Measurements from ENCODE around the gene GNPDA1.
"Not testable (repeated sequence)": the region's sequence is repeated elsewhere in the genome, so short reads cannot be mapped to it uniquely, and the experiment has no call there.

GNPDA1 gene

DNA sequence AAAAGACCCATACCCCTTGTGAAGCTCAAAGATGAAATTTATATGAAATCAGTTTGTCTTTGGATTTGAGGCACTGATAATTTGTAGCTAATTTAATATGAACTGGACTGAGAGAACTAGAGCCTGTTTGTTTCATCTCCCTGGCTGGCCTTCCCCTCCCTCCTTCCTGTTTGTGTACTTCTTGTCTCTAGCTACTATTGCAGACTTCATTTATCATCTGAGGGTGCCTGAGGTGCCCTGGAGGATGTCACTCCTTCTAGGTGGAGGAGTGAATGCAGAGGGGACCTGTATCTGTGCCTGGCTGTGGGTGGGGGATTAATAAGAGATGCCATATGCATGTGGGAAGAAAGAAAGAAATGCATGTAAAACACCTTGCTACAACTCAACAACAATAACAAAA is 22.2 kb upstream of the GNPDA1 start:
- peak overlapping the region; percentile 24 for H3K27ac Mint-ChIP-seq
- H3K4me3 Mint-ChIP-seq = no peak overlapping the region
- no peaks in the 10 kb centered on the region for H3K36me3 Mint-ChIP-seq (ENCODE audit: low read depth)
- no peak for ATAC-seq
- peaks cover 11% of the 10 kb centered on the region for H3K4me1 Mint-ChIP-seq
- no peak for DNase-seq
- no peaks in the 10 kb centered on the region for H3K27me3 Mint-ChIP-seq
- no peaks in the 10 kb centered on the region for H3K9me3 Mint-ChIP-seq

DNA sequence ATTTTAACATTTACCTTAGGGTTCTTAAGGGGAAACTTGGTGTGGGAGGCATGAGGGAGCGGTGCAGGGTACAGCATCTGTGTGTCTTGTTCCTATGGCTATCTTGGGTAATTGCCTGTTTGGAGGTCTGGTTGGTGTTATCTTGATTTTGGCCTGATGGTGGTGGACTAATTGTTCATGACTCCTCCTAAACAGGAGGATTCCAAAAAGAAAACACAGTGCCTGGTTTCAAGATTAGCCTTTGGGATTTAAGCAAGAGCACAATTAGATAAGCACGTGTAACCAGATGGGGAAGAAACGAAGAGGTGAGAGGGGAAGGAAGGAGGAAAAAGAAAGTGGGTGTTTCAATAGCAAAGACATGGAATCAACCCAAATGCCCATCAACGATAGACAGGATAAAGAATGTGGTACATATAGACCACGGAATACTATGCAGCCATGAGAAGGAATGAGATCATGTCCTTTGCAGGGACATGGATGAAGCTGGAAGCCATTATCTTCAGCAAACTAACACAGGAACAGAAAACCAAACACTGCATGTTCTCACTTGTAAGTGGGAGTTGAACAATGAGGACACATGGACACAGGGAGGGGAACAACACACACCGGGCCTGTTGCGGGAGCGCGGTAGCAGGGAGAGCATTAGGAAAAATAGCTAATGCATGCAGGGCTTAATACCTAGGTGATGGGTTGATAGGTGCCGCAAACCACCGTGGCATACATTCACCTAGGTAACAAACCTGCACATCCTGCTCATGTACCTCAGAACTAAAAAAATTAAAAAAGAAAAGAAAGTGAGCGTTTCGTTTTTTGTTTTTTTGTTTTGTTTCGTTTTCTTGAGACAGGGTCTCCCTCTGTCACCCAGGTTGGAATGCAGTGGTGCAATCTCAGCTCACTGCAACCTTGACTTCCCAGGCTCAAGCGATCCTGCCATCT is 21.1 kb upstream of the GNPDA1 start:
- not testable (repeated sequence) for ATAC-seq; H3K36me3 Mint-ChIP-seq (ENCODE audit: low read depth); DNase-seq; H3K27me3 Mint-ChIP-seq; H3K9me3 Mint-ChIP-seq; H3K4me3 Mint-ChIP-seq; H3K27ac Mint-ChIP-seq
- peaks cover 11% of the 10 kb centered on the region for H3K4me1 Mint-ChIP-seq

DNA sequence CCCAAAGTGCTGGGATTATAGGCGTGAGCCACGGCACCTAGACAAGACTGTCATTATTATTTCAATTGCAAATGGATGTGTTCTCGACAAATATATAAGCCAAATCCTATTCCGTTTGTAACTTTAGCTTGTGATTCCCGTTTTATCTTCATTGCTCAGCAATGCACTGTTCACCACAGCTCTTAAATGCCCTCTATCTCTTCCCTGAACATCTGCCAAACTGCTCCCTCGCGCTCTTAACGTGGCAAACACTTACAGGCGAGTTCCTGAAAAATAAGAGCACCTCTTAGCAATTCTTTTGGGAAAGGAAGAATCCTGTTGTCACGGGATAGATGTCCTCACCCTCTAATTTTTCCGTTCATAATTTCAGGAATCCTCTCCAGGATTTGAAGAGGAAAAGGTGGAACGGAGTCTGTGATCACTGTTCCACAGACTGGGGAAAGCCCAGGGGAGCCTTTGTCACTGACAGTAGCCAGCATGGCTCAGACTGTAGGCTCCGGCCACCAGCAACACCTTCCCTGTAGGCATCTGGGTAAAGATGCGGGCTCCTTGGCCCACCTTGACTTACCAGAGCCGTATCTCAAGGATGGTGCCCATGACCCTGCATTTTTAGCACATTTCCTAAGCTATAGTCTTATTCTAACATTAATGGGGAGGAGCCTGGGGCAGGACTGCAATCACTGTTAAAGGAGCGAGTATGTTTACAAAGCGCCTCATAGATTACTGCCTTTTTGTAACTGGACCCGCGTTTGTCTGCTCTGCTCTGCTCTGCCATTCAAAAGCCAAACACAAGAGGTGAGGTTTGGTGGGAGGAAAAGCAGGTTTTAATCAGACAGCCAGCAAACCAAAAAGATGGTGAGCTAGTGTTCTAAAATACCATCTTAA is 20.2 kb upstream of the GNPDA1 start:
- ATAC-seq = no peak
- H3K9me3 Mint-ChIP-seq = no peaks in the 10 kb centered on the region
- no peaks in the 10 kb centered on the region for H3K36me3 Mint-ChIP-seq (ENCODE audit: low read depth)
- H3K4me3 Mint-ChIP-seq = no peak overlapping the region
- no peaks in the 10 kb centered on the region for H3K27me3 Mint-ChIP-seq
- DNase-seq = no peak
- H3K27ac Mint-ChIP-seq = no peak overlapping the region
- peaks cover 11% of the 10 kb centered on the region for H3K4me1 Mint-ChIP-seq

GRCh38 chr5:142032150-142032549 is 19.3 kb upstream of the GNPDA1 start:
- peaks cover 11% of the 10 kb centered on the region for H3K4me1 Mint-ChIP-seq
- H3K36me3 Mint-ChIP-seq (ENCODE audit: low read depth) = no peaks in the 10 kb centered on the region
- H3K4me3 Mint-ChIP-seq = no peak overlapping the region
- no peak overlapping the region for H3K27ac Mint-ChIP-seq
- no peaks in the 10 kb centered on the region for H3K9me3 Mint-ChIP-seq
- no peaks in the 10 kb centered on the region for H3K27me3 Mint-ChIP-seq
- DNase-seq (no peak), ATAC-seq (no peak)

DNA sequence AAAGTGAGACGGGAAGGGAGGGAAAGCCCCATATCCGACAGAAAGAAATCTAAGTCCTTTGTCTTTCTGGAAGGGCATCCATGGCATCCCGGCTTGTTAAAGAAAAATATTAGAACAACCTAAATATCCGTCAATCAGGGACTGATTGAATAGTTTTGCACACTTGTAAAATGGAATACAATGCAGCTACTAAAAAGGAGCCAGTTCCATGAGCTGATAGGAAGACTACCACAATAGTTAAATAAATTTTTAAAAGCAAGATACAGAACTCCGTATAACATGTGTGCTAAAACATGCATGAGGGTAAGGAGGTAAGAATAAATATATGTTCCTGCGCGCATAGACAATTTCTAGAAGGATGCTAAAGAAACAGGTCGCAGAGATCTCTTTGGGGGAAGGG is 12.8 kb upstream of the GNPDA1 start:
- ATAC-seq (no peak), DNase-seq (no peak)
- Mint-ChIP-seq H3K4me1 (peaks cover 23% of the 10 kb centered on the region), H3K4me3 (peak overlapping the region; percentile 82), H3K27me3 (no peaks in the 10 kb centered on the region), H3K27ac (peak overlapping the region; percentile 95), H3K36me3 (ENCODE audit: low read depth) (no peaks in the 10 kb centered on the region), H3K9me3 (no peaks in the 10 kb centered on the region)

- peak overlapping the region; percentile 82 for H3K4me3 Mint-ChIP-seq
- peaks cover 5% of the 10 kb centered on the region for H3K9me3 Mint-ChIP-seq
- DNase-seq (peak; percentile 86), ATAC-seq (peak; percentile 100)
- H3K36me3 Mint-ChIP-seq (ENCODE audit: low read depth) = peaks cover 5% of the 10 kb centered on the region
- H3K4me1 Mint-ChIP-seq = peaks cover 30% of the 10 kb centered on the region
- H3K27ac Mint-ChIP-seq = peak overlapping the region; percentile 95
- H3K27me3 Mint-ChIP-seq = no peaks in the 10 kb centered on the region
These were observed 12.0 kb upstream of the GNPDA1 start for GRCh38 chr5:142024771-142025304.

DNA sequence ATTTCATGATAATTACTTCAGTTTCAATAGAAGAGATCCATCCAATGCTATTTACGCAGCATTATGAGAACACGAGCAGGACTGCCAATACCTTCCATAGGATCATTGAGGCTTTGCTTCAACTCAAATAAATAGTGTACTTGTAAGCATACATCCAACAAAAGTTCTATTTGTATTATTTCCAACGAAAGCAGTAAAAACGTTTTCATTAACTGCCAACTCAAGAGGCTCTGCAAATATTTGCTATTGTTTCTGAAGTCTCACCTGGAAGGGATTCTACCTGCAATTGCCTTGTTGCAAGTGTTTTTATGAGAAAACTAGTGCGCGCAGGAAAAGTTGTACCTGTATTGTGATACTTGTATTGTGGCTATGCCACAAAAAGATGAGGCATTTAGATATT is 11.0 kb upstream of the GNPDA1 start:
- Mint-ChIP-seq H3K27ac (no peak overlapping the region), H3K27me3 (no peaks in the 10 kb centered on the region), H3K36me3 (ENCODE audit: low read depth) (peaks cover 5% of the 10 kb centered on the region), H3K4me3 (peak overlapping the region; percentile 24), H3K9me3 (peaks cover 5% of the 10 kb centered on the region), H3K4me1 (peaks cover 36% of the 10 kb centered on the region)
- DNase-seq = no peak
- no peak for ATAC-seq

GRCh38 chr5:142020122-142020659 is 7.4 kb upstream of the GNPDA1 start:
- H3K4me3 Mint-ChIP-seq = no peak overlapping the region
- ATAC-seq (no peak), DNase-seq (no peak)
- peaks cover 5% of the 10 kb centered on the region for H3K27me3 Mint-ChIP-seq
- peaks cover 8% of the 10 kb centered on the region for H3K36me3 Mint-ChIP-seq (ENCODE audit: low read depth)
- H3K9me3 Mint-ChIP-seq = peaks cover 5% of the 10 kb centered on the region
- H3K4me1 Mint-ChIP-seq = peaks cover 64% of the 10 kb centered on the region
- peak overlapping the region; percentile 30 for H3K27ac Mint-ChIP-seq

- H3K27ac Mint-ChIP-seq = peak overlapping the region; percentile 99
- H3K36me3 Mint-ChIP-seq (ENCODE audit: low read depth) = peaks cover 8% of the 10 kb centered on the region
- peaks cover 5% of the 10 kb centered on the region for H3K27me3 Mint-ChIP-seq
- DNase-seq (peak; percentile 53), ATAC-seq (peak; percentile 8)
- peak overlapping the region; percentile 63 for H3K4me3 Mint-ChIP-seq
- peaks cover 5% of the 10 kb centered on the region for H3K9me3 Mint-ChIP-seq
- peaks cover 74% of the 10 kb centered on the region for H3K4me1 Mint-ChIP-seq
These were observed 5.1 kb upstream of the GNPDA1 start for GRCh38 chr5:142017832-142018427.

DNA sequence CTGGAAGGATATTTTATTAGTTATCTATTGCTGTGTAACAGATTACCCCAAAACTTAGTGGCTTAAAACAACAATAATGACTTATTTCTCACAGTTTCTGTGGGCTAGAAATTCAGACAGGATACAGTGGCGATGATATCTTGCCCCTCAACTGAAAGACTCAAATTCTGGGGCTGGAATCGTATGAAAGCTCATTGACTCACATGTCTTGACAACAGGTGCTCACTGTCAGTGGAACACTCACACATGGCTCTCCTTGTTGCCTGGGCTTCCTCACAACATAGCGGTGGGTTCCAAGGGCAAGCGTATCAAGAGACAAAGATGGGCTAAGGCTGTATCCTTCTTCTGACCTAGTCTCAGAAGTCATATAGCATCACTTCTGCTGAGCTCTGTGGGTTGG is 3.7 kb upstream of the GNPDA1 start:
- peaks cover 78% of the 10 kb centered on the region for H3K4me1 Mint-ChIP-seq
- peaks cover 5% of the 10 kb centered on the region for H3K9me3 Mint-ChIP-seq
- DNase-seq (peak; percentile 47), ATAC-seq (peak; percentile 66)
- peaks cover 8% of the 10 kb centered on the region for H3K36me3 Mint-ChIP-seq (ENCODE audit: low read depth)
- H3K27ac Mint-ChIP-seq = peak overlapping the region; percentile 99
- peak overlapping the region; percentile 68 for H3K4me3 Mint-ChIP-seq
- H3K27me3 Mint-ChIP-seq = peaks cover 5% of the 10 kb centered on the region

- Mint-ChIP-seq H3K36me3 (ENCODE audit: low read depth) (peaks cover 10% of the 10 kb centered on the region), H3K27ac (peak overlapping the region; percentile 99), H3K4me1 (peaks cover 83% of the 10 kb centered on the region), H3K9me3 (peaks cover 5% of the 10 kb centered on the region), H3K4me3 (peak overlapping the region; percentile 68), H3K27me3 (peaks cover 5% of the 10 kb centered on the region)
- DNase-seq (peak; percentile 50), ATAC-seq (peak; percentile 63)
These were observed 3.1 kb upstream of the GNPDA1 start for GRCh38 chr5:142015781-142016533.

DNA sequence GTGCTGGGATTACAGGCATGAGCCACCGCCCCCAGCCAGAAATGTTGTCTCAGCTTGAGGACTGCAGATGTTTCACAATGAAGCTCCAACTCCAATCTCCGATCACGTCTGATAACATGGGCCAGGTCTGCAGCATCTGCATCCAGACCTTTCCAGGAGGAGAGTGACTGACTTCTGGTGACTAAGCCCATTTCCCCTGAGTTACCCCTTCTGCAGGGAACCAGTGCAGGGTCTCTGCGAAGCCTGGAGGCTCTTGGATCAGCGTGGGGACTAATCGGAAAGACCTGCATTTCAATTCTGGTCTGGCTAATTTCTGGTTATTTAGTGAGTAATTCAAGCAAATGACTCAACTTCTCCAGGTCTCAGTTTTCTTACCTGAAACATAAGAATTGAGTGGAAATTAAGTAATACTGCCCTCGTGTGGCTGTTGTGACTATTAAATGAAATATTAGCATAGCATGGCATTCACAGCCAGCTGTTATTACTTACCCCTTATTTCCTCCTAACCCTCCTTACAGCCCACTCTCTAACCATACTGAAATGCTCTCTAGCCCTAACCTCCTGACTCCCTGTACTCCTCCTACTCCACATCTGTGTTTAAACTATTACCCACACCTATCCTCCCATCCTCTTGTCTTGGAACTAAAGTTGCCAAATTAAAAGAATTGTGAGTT is 2.2 kb upstream of the GNPDA1 start:
- Mint-ChIP-seq H3K9me3 (no peaks in the 10 kb centered on the region), H3K36me3 (ENCODE audit: low read depth) (peaks cover 7% of the 10 kb centered on the region), H3K4me1 (peaks cover 80% of the 10 kb centered on the region), H3K27me3 (peaks cover 5% of the 10 kb centered on the region), H3K27ac (peak overlapping the region; percentile 99), H3K4me3 (peak overlapping the region; percentile 68)
- peak; percentile 49 for DNase-seq
- ATAC-seq = peak; percentile 7

Data from activated naive CD8-positive, alpha-beta T cell treated with anti-CD3 and anti-CD28 coated beads, Interleukin-2, amount 50 U/mL, for 24 hours (primary cell).